Smooth muscle cell (in vitro differentiated cells): ENCODE measurements around the gene OGFR. TPM values are rescaled to one million over a fixed set of nuclear protein-coding genes. Genes with fewer than 3 reads are reported as not detected.
A peak's percentile ranks its signal among the peaks of the same experiment; 100 is the strongest.

Experiments
- DNase-seq: peaks from one replicate; lab custom pipeline; 2025; ENCODE audit not compliant: unreplicated experiment; lab: John Stamatoyannopoulos, UW
- H2AFZ ChIP-seq: fragments of 200-600 bp; sonication (generic); 2 replicates; pipeline ENCODE4 v1.6.0; 2016; ENCODE audit warnings: antibody characterized with exemption, low read depth, mild to moderate bottlenecking
- H3F3A ChIP-seq: fragments of 200-600 bp; sonication (generic); 2 replicates; pipeline ENCODE4 v1.6.0; 2017; ENCODE audit warnings: antibody characterized with exemption, low read depth
- H3K27ac ChIP-seq: fragments of 200-600 bp; sonication (generic); 2 replicates; pipeline ENCODE4 v1.5.1; 2016; ENCODE audit warnings: low read depth, mild to moderate bottlenecking
- H3K27me3 ChIP-seq: fragments of 200-600 bp; sonication (generic); 2 replicates; pipeline ENCODE4 v1.6.1; 2016; ENCODE audit warnings: low read depth, mild to moderate bottlenecking
- H3K36me3 ChIP-seq: fragments of 200-600 bp; sonication (generic); 2 replicates; pipeline ENCODE4 v1.5.1; 2016; ENCODE audit warnings: low read depth
- H3K4me1 ChIP-seq: fragments of 200-600 bp; sonication (generic); 2 replicates; pipeline ENCODE4 v1.5.1; 2016; ENCODE audit warnings: low read depth
- H3K4me2 ChIP-seq: fragments of 200-600 bp; sonication (generic); 2 replicates; pipeline ENCODE4 v1.6.0; 2016; ENCODE audit warnings: mild to moderate bottlenecking
- H3K4me3 ChIP-seq: fragments of 200-600 bp; sonication (generic); 2 replicates; pipeline ENCODE4 v1.5.1; 2016; ENCODE audit warnings: mild to moderate bottlenecking
- H3K79me2 ChIP-seq: fragments of 200-600 bp; sonication (generic); 2 replicates; pipeline ENCODE4 v1.6.0; 2016; ENCODE audit warnings: low read depth, mild to moderate bottlenecking
- H3K9ac ChIP-seq: fragments of 200-600 bp; sonication (generic); 2 replicates; pipeline ENCODE4 v1.6.0; 2016; ENCODE audit warnings: low read depth
- H3K9me3 ChIP-seq: fragments of 200-600 bp; sonication (generic); replicated peaks from 2 replicates; pipeline ENCODE4 v1.5.1; 2016; ENCODE audit warnings: low read depth
- H4K20me1 ChIP-seq: fragments of 200-600 bp; sonication (generic); 2 replicates; pipeline ENCODE4 v1.6.0; 2016; ENCODE audit warnings: low read depth
- CTCF ChIP-seq: fragments of 200-600 bp; sonication (generic); IDR thresholded peaks from 2 replicates; pipeline ENCODE4 v1.5.1; 2017; ENCODE audit warnings: borderline replicate concordance, mild to moderate bottlenecking, antibody characterized with exemption; ENCODE audit not compliant: insufficient read depth, poor library complexity, severe bottlenecking
- WGBS: methylation state at CpG from one replicate; pipeline ENCODE4 v1.1.7; 2016; ENCODE audit warnings: low lambda C conversion rate; 5-methylcytosine and 5-hydroxymethylcytosine counted together
- polyA plus RNA-seq: library from polyadenylated mRNA; unstranded; fragments of >200 nt; fragmentation: Nextera tagmentation; extraction: Ambion mirVana; gene quantifications from 2 replicates; pipeline ENCODE4 v1.2.1, GENCODE V29; 2016
- small RNA-seq: library from RNA; depleted of rRNA; stranded (forward); fragments of <200 nt; gene quantifications from one replicate; pipeline ENCODE3, GENCODE V24; 2014
- total RNA-seq: library from RNA; depleted of rRNA; stranded (reverse); fragments of >200 nt; gene quantifications from 2 replicates; pipeline ENCODE4 v1.2.3, GENCODE V29; 2014

Gene OGFR
- total and polyA plus RNA-seq, 2 experiments from 2014 or later: 24.4 to 53.2 TPM

GRCh38 chr20:62860924-62861691, 56.5 kb downstream of the OGFR start:
- Histone ChIP-seq H3K79me2 (peaks cover 18% of the 10 kb centered on the region), H3K27ac (no peak overlapping the region), H3K27me3 (no peaks in the 10 kb centered on the region), H3K9me3 (no peaks in the 10 kb centered on the region), H3K4me2 (peak overlapping the region; percentile 80), H3K4me3 (peak overlapping the region; percentile 46), H2AFZ (no peak overlapping the region), H3K4me1 (peaks cover 15% of the 10 kb centered on the region), H3K9ac (no peak overlapping the region), H4K20me1 (peaks cover 24% of the 10 kb centered on the region), H3F3A (no peaks in the 10 kb centered on the region), H3K36me3 (no peaks in the 10 kb centered on the region)
- DNase-seq: no peak
- WGBS: 1% methylated on average over 62 of the region's 129 CpGs
- no peak for TF ChIP-seq CTCF

DNA sequence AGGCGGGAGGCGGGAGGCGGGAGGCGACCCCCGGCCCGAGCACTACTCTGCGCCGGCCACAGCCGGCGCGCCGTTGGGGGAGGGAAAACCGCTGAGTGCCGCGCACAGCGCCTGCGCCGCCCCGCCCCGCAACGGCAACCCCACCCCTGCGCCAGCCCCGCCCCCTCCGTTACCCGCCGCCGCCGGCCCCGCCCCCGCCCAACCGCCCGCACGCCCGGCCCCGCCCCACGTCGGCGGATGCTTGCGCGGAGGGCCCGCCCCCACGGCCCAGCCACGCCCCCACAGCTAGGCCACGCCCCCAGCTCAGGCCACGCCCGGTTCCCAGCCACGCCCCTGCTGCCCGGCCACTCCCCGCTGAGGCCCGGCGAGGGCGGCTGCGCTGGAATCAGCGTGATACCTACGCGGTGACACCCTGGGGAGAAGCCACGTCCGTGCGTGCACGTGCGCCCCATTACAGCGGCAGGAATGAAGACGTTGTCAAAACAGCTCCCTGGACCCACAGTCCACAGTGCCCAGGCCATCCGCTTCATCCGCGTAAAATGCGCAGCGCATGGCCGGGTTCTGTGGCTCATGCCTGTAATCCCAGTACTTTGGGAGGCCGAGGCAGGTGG, 57.2 kb downstream of the OGFR start, which contains the start of gene TCFL5:
TSS of gene TCFL5 (minus strand) at position 97 of the 611 bp plus-strand sequence. CDS start 152 bp downstream, outside the sequence.
- Histone ChIP-seq H3K4me3 (peak within 1 kb of the TSS; percentile 46), H3K4me1 (peaks cover 15% of the 10 kb centered on the region), H3K9me3 (no peaks in the 10 kb centered on the region), H2AFZ (no peak within 1 kb of the TSS), H3K27me3 (no peaks in the 10 kb centered on the region), H3K79me2 (peaks cover 18% of the 10 kb centered on the region), H3K4me2 (peak within 1 kb of the TSS; percentile 80), H3F3A (no peaks in the 10 kb centered on the region), H3K9ac (peak within 1 kb of the TSS; percentile 53), H4K20me1 (peaks cover 23% of the 10 kb centered on the region), H3K36me3 (no peaks in the 10 kb centered on the region), H3K27ac (peak within 1 kb of the TSS; percentile 94)
- no peak for TF ChIP-seq CTCF
- WGBS: 15% methylated on average over 38 of the region's 70 CpGs
- peak; percentile 94 for DNase-seq

Small RNAs within 50 kb of the gene (small RNA-seq; reads per million reads assigned to genes)
- not detected for gene DPH3P1

Other genes with a start within 250 kb of the OGFR start
- gene SLCO4A1, start 162.3 kb upstream of the OGFR start, total RNA-seq: 0.18 and 0.81 TPM in 2 replicates
- 1.4 and 1.7 TPM in 2 replicates for gene SLCO4A1, start 162.3 kb upstream of the OGFR start, polyA plus RNA-seq
- gene NTSR1, start 96.0 kb upstream of the OGFR start, total RNA-seq: 0.09 TPM in 1 of 2 replicates, not detected in the other
- gene NTSR1, start 96.0 kb upstream of the OGFR start, polyA plus RNA-seq: 0.28 TPM in 1 of 2 replicates, not detected in the other
- gene MRGBP, start 8.4 kb upstream of the OGFR start, total RNA-seq: 15.5 and 18.2 TPM in 2 replicates
- 23.1 and 27.2 TPM in 2 replicates for gene MRGBP, start 8.4 kb upstream of the OGFR start, polyA plus RNA-seq
- 23.0 and 30.1 TPM in 2 replicates for gene COL9A3, start 12.2 kb downstream of the OGFR start, total RNA-seq
- 73.3 and 77.4 TPM in 2 replicates for gene COL9A3, start 12.2 kb downstream of the OGFR start, polyA plus RNA-seq
- gene TCFL5, start 57.0 kb downstream of the OGFR start, total RNA-seq: 9.1 and 9.5 TPM in 2 replicates
- 6.8 and 12.5 TPM in 2 replicates for gene TCFL5, start 57.0 kb downstream of the OGFR start, polyA plus RNA-seq
- 24.6 and 25.8 TPM in 2 replicates for gene DIDO1, start 121.7 kb downstream of the OGFR start, total RNA-seq
- 14.4 and 16.0 TPM in 2 replicates for gene DIDO1, start 121.7 kb downstream of the OGFR start, polyA plus RNA-seq
- 23.5 and 34.8 TPM in 2 replicates for gene GID8, start 133.3 kb downstream of the OGFR start, total RNA-seq
- 13.9 and 20.8 TPM in 2 replicates for gene GID8, start 133.3 kb downstream of the OGFR start, polyA plus RNA-seq
- gene SLC17A9, start 147.9 kb downstream of the OGFR start, total RNA-seq: 32.4 and 32.5 TPM in 2 replicates
- 92.5 and 96.7 TPM in 2 replicates for gene SLC17A9, start 147.9 kb downstream of the OGFR start, polyA plus RNA-seq
- gene BHLHE23, start 202.1 kb downstream of the OGFR start, total RNA-seq: not detected in 2 replicates
- gene BHLHE23, start 202.1 kb downstream of the OGFR start, polyA plus RNA-seq: not detected in 2 replicates